Karpas-422 (cell line): Measurements from ENCODE around the gene EFCAB8. TPM values are rescaled to one million over a fixed set of nuclear protein-coding genes. Genes with fewer than 3 reads are reported as not detected.

Source experiments
- DNase-seq: peaks from one replicate; pipeline ENCODE4 v3.0.0-alpha.2; 2015
- H2AFZ ChIP-seq: fragments of 200-600 bp; sonication (generic); 2 replicates; pipeline ENCODE4 v1.6.1; 2014; ENCODE audit warnings: antibody characterized with exemption, low read length, mixed read lengths
- H3K27ac ChIP-seq: fragments of 200-600 bp; sonication (generic); 2 replicates; pipeline ENCODE4 v1.5.1; 2014; ENCODE audit warnings: mild to moderate bottlenecking, low read length, moderate library complexity
- H3K27me3 ChIP-seq: fragments of 200-600 bp; sonication (generic); 2 replicates; pipeline ENCODE4 v1.6.1; 2014; ENCODE audit warnings: low read length, mixed read lengths
- H3K36me3 ChIP-seq: fragments of 200-600 bp; sonication (generic); 2 replicates; pipeline ENCODE4 v1.6.1; 2014; ENCODE audit warnings: low read length, mixed read lengths; ENCODE audit not compliant: insufficient read depth
- H3K4me1 ChIP-seq: fragments of 200-600 bp; sonication (generic); 2 replicates; pipeline ENCODE4 v1.6.1; 2014; ENCODE audit warnings: mild to moderate bottlenecking, low read length, mixed read lengths
- H3K4me2 ChIP-seq: fragments of 200-600 bp; sonication (generic); 2 replicates; pipeline ENCODE4 v1.6.1; 2014; ENCODE audit warnings: low read length, low read depth, mild to moderate bottlenecking; ENCODE audit not compliant: poor library complexity, severe bottlenecking
- H3K4me3 ChIP-seq: fragments of 200-600 bp; sonication (generic); 2 replicates; pipeline ENCODE4 v1.5.1; 2014; ENCODE audit warnings: mild to moderate bottlenecking, antibody characterized with exemption, low read length, mixed read lengths
- H3K79me2 ChIP-seq: fragments of 200-600 bp; sonication (generic); 2 replicates; pipeline ENCODE4 v1.6.1; 2014; ENCODE audit warnings: mild to moderate bottlenecking, low read length, mixed read lengths
- H3K9ac ChIP-seq: fragments of 200-600 bp; sonication (generic); 2 replicates; pipeline ENCODE4 v1.6.0; 2014; ENCODE audit warnings: low read length
- H3K9me2 ChIP-seq: fragments of 200-600 bp; sonication (generic), shearing (Covaris generic); replicated peaks from 2 replicates; pipeline ENCODE4 v1.6.0; 2014; ENCODE audit warnings: mild to moderate bottlenecking, low read length, moderate library complexity; ENCODE audit not compliant: insufficient read depth
- H3K9me3 ChIP-seq: fragments of 300-700, 200-600 bp; sonication (generic); 2 replicates; pipeline ENCODE4 v1.6.1; 2014; ENCODE audit warnings: low read length, mixed read lengths
- H4K20me1 ChIP-seq: fragments of 200-600 bp; sonication (generic); 2 replicates; pipeline ENCODE4 v1.6.1; 2014; ENCODE audit warnings: mild to moderate bottlenecking, antibody characterized with exemption, low read length, low read depth; ENCODE audit not compliant: insufficient read depth
- total RNA-seq: library from RNA; depleted of rRNA; stranded (reverse); fragments of >200 nt; shearing (Covaris generic); gene quantifications from 2 replicates; pipeline ENCODE4 v1.2.3, GENCODE V29; 2014; ENCODE audit warnings: low replicate concordance

The EFCAB8 gene
- total RNA-seq, 1 experiment from 2014 or later: 1.2 TPM

DNA sequence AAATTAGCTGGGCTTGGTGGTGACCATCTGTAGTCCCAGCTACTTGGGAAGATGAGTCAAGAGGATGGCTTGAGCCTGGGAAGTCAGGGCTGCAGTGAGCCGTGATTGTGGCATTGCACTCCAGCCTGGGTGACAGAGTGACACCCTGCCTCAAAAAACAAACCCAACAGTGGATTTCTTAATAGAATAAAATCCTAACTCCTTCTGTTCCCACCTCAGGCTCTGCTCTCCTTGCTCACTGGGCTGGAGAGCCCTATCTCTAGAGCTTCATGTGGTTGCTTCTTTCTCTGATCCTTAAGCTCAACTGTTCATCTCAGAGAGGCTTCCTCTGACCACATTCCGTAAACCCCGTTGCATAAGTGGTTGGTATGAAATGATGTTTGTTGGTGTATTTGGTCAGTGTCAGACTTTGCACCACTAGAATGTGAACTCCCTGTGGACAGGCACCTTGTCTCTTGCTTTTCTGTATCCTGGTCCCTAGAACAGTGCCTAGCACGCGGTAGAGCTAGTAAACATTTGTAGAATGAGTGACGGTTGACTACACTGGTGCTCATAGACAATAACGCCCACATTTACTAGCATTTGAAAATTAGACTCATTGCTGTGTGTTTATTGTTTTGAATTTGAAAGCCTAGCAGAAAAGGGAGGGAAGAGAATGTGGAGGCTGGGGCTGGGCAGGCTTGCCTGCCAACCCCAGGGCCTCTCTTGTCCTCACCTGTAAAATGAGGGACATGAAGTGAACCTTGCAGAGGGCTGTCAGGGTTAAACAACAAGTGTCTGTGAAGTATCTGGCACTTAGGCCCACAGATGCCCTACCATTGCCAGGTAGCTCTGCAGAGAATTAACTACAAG, 34.8 kb upstream of the EFCAB8 start:
- H3K36me3 ChIP-seq: peaks cover 16% of the 10 kb centered on the region
- no peak overlapping the region for H3K4me3 ChIP-seq
- peaks cover 65% of the 10 kb centered on the region for H4K20me1 ChIP-seq
- peaks cover 86% of the 10 kb centered on the region for H3K79me2 ChIP-seq
- H3K4me1 ChIP-seq: peaks cover 38% of the 10 kb centered on the region
- H2AFZ ChIP-seq: no peak overlapping the region
- no peak overlapping the region for H3K4me2 ChIP-seq
- no peaks in the 10 kb centered on the region for H3K27me3 ChIP-seq
- H3K9ac ChIP-seq: no peak overlapping the region
- no peaks in the 10 kb centered on the region for H3K9me3 ChIP-seq
- no peak for DNase-seq
- H3K27ac ChIP-seq: no peak overlapping the region
- H3K9me2 ChIP-seq: no peaks in the 10 kb centered on the region

DNA sequence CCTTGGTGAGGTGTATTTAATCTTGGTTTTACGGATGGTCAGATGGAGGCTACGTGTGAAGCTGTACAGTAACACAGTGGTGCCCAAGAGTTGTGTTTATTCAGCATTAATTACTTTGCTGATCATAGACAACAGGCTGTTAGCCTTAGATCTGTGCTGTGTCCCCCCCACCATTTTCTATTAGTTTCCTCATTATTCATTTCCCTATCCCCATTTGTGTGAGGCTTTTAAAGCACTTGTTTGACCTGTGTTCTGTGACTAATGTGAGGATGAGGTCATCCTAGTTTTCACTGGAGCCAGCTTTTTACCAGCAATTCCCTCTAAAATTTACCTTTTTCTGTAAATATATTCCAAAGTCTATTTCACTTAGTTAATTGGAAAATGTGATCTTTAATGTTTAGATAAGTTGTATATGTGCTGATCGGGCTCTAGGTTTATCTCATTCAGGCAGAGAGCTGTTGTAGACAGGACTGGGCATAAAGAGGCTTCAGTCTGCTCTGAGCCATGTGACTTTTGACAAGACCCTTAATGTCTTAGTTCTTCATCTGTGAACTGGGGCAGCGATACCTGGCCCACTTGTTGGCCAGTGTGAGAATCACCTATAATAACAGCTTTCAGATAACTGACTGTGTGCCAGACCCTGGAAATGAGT, 30.6 kb upstream of the EFCAB8 start:
- Histone ChIP-seq H3K9me3 (no peaks in the 10 kb centered on the region), H3K36me3 (peaks cover 35% of the 10 kb centered on the region; the same call in 1 of the 2 replicates), H3K4me2 (peak overlapping the region; percentile 37), H3K27me3 (no peaks in the 10 kb centered on the region), H2AFZ (no peak overlapping the region), H3K4me1 (peaks cover 20% of the 10 kb centered on the region), H3K27ac (no peak overlapping the region), H3K4me3 (0 out of 2 replicates have a peak overlapping the region, but pooled peaks have one; percentile 12), H4K20me1 (peaks cover 53% of the 10 kb centered on the region), H3K9ac (no peak overlapping the region), H3K9me2 (no peaks in the 10 kb centered on the region), H3K79me2 (peaks cover 94% of the 10 kb centered on the region)
- no peak for DNase-seq

DNA sequence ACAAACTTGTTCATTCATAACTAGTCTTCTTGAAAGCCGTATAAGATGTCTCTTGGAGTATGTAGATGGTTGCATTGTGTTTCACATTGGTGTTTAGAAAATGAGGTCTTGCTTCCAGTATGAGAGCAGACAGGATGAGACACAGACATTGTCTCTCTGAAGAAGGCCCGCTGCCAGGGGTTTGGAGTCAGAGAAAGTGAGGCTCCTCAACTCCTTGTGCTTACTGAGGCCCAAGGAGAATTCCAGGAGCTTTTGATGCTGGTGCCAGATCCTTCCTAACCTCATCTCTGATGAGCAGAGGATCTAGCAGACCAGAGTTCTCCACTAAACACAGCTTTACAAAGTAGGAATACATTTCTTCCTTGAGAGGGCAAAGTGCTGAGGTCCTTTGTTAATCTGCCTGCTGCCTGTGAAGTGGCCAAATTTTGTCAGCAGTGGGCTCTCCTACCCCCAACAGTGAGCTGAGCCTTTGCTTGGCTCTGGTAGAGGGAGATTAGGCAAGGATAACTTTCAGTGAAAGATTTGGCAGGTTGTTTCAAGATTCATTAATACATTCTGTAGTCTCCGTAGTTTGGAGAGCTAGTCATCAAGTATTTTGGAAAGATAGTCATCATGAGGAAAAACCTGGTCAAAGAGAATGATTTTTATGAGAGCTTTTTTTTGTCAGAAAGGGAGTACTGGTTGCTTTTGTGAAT, 29.3 kb upstream of the EFCAB8 start:
- peaks cover 94% of the 10 kb centered on the region for H3K79me2 ChIP-seq
- H2AFZ ChIP-seq: no peak overlapping the region
- H3K4me3 ChIP-seq: no peak overlapping the region
- no peak overlapping the region for H3K27ac ChIP-seq
- H3K9ac ChIP-seq: no peak overlapping the region
- peaks cover 47% of the 10 kb centered on the region for H3K36me3 ChIP-seq
- DNase-seq: no peak
- no peaks in the 10 kb centered on the region for H3K27me3 ChIP-seq
- H4K20me1 ChIP-seq: peaks cover 40% of the 10 kb centered on the region
- peaks cover 20% of the 10 kb centered on the region for H3K4me1 ChIP-seq
- no peak overlapping the region for H3K4me2 ChIP-seq
- no peaks in the 10 kb centered on the region for H3K9me2 ChIP-seq
- no peaks in the 10 kb centered on the region for H3K9me3 ChIP-seq

DNA sequence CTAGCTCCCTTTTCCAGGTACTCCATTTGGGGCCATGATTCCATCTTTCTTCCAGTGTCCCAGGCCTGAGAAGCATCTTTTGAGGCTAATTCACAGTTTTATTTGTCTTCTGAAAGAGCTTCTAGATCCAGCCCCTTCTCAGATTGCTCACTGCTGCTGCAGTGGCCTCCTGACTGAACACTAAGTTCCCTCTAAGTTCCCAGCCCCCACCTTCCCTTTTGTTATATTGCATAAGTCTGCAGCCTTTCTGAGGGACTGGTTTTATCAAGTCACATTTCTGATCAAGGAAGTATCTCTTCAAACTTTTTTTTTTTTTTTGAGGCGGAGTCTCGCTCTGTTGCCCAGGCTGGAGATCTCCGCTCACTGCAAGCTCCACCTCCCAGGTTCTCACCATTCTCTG, 28.3 kb upstream of the EFCAB8 start:
- peaks cover 54% of the 10 kb centered on the region for H3K36me3 ChIP-seq
- H3K9me3 ChIP-seq: no peaks in the 10 kb centered on the region
- no peak overlapping the region for H3K27ac ChIP-seq
- peaks cover 94% of the 10 kb centered on the region for H3K79me2 ChIP-seq
- H4K20me1 ChIP-seq: peaks cover 41% of the 10 kb centered on the region
- DNase-seq: no peak
- no peaks in the 10 kb centered on the region for H3K9me2 ChIP-seq
- peaks cover 20% of the 10 kb centered on the region for H3K4me1 ChIP-seq
- no peak overlapping the region for H3K9ac ChIP-seq
- no peaks in the 10 kb centered on the region for H3K27me3 ChIP-seq
- H3K4me2 ChIP-seq: no peak overlapping the region
- H2AFZ ChIP-seq: no peak overlapping the region
- no peak overlapping the region for H3K4me3 ChIP-seq

DNA sequence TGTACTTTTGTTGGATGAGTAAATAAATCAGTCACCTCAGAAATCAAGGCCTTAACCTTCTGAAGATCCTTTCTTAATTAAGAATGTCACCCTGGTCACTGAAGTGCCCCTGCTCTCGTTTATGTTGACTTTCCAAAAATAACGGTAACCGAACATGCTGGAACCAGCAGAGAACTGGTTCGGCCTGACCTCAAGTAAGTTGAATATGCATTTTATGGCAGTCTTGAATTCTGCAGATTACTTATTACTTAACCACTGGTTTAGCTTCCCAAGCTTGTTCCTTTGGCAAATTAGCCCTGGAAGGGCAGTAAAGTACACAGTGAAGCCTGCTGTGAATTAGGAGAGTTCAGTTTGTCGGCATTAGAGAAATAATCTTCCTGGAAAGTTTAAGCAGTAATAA, 26.7 kb upstream of the EFCAB8 start:
- no peak overlapping the region for H3K4me3 ChIP-seq
- H2AFZ ChIP-seq: no peak overlapping the region
- H3K36me3 ChIP-seq: peaks cover 60% of the 10 kb centered on the region
- no peak overlapping the region for H3K9ac ChIP-seq
- H3K9me3 ChIP-seq: no peaks in the 10 kb centered on the region
- H4K20me1 ChIP-seq: peaks cover 35% of the 10 kb centered on the region
- no peak for DNase-seq
- H3K4me2 ChIP-seq: no peak overlapping the region
- H3K9me2 ChIP-seq: no peaks in the 10 kb centered on the region
- no peaks in the 10 kb centered on the region for H3K27me3 ChIP-seq
- H3K79me2 ChIP-seq: peaks cover 95% of the 10 kb centered on the region
- no peak overlapping the region for H3K27ac ChIP-seq
- peaks cover 18% of the 10 kb centered on the region for H3K4me1 ChIP-seq

DNA sequence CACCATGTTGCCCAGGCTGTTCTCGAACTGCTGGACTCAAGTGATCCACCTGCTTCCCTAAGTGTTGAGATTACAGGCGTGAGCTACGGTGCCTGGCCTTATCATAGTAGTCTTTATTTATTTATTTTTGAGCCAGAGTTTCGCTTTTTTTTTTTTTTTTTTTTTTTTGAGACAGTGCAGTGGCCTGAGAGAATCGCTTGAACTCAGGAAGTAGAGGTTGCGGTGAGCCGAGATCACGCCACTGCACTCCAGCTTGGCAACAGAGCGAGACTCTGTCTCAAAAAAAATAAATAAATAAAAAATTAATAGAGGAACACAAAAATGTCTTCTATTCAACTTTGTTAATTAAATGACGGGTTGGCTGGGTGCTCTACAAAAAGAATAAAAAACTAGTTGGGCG, 26.1 kb upstream of the EFCAB8 start:
- peaks cover 62% of the 10 kb centered on the region for H3K36me3 ChIP-seq
- no peak for DNase-seq
- no peak overlapping the region for H3K4me2 ChIP-seq
- H3K4me1 ChIP-seq: peaks cover 11% of the 10 kb centered on the region
- H3K27ac ChIP-seq: no peak overlapping the region
- H3K27me3 ChIP-seq: no peaks in the 10 kb centered on the region
- H3K79me2 ChIP-seq: peaks cover 93% of the 10 kb centered on the region
- no peaks in the 10 kb centered on the region for H3K9me3 ChIP-seq
- H4K20me1 ChIP-seq: peaks cover 34% of the 10 kb centered on the region
- no peak overlapping the region for H3K4me3 ChIP-seq
- H3K9ac ChIP-seq: no peak overlapping the region
- no peak overlapping the region for H2AFZ ChIP-seq
- H3K9me2 ChIP-seq: no peaks in the 10 kb centered on the region

DNA sequence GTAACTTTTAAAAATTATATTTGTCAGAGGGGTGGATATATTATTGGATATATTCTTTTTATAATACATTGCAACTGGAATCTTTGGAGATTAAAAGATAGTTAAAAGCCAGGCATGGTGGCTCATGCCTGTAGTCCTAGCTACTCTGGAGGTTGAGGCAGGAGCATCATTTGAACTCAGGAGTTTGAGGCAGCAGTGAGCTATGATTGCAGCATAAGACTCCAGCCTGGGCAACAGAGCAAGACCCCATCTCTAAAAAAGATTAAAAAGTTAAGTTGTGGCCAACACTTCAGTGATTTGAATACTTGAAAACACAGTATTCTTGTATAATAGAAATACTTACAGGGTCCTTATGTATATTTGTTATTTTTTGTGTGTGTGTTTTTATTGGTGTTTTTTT, 23.8 kb upstream of the EFCAB8 start:
- no peak for DNase-seq
- Histone ChIP-seq H3K9me3 (no peaks in the 10 kb centered on the region), H3K27ac (no peak overlapping the region), H3K36me3 (peaks cover 54% of the 10 kb centered on the region), H3K4me2 (no peak overlapping the region), H4K20me1 (peaks cover 17% of the 10 kb centered on the region), H3K9ac (no peak overlapping the region), H3K9me2 (no peaks in the 10 kb centered on the region), H3K4me1 (no peaks in the 10 kb centered on the region), H3K27me3 (no peaks in the 10 kb centered on the region), H3K4me3 (no peak overlapping the region), H3K79me2 (peaks cover 91% of the 10 kb centered on the region), H2AFZ (no peak overlapping the region)

DNA sequence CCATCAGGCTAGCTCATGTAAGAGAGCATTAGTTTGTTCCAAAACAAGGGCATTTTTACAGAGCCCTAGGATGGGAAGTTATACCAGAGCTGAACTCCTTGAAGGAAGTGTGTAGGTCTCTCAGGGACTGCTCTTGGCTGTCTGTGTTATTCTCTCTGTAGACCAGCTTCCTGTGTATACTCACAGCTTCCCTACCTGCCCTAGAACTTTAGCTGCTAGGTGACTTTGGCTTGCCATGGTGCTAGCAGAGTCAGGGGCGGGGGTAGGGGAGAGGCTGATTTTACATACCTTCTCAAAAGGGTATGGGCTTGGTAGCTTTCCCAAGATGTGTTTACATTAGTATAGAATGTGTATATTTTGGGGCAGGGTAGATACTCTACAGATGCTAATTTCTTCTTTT, 21.6 kb upstream of the EFCAB8 start:
- Histone ChIP-seq H3K36me3 (peaks cover 48% of the 10 kb centered on the region), H3K27me3 (no peaks in the 10 kb centered on the region), H3K4me2 (no peak overlapping the region), H3K9me2 (no peaks in the 10 kb centered on the region), H3K9ac (no peak overlapping the region), H3K27ac (no peak overlapping the region), H3K4me1 (no peaks in the 10 kb centered on the region), H3K9me3 (no peaks in the 10 kb centered on the region), H3K4me3 (no peak overlapping the region), H2AFZ (no peak overlapping the region), H3K79me2 (peaks cover 79% of the 10 kb centered on the region), H4K20me1 (peaks cover 9% of the 10 kb centered on the region)
- no peak for DNase-seq
